ENCODE data around the gene SSBP4.

The SSBP4 gene

GRCh38 chr19:18474366-18474887 is 55.2 kb downstream of the SSBP4 start:
- 88 to 90% methylated on average over 9 to 13 of the region's 13 CpGs for WGBS, 2 experiments (ENCODE audit: insufficient coverage in 2 of 2)
- Histone ChIP-seq H3K4me3 (ENCODE audit: extremely low read depth, insufficient read depth, low read length, poor library complexity, severe bottlenecking) (no peak overlapping the region), H3K9me3 (ENCODE audit: control insufficient read depth, low read length) (no peaks in the 10 kb centered on the region), H3K4me1 (ENCODE audit: control insufficient read depth, insufficient read depth, low read length, poor library complexity, severe bottlenecking) (peaks cover 4% of the 10 kb centered on the region), H3K27ac (ENCODE audit: low read depth, low read length, severe bottlenecking) (no peak overlapping the region), H3K36me3 (ENCODE audit: control insufficient read depth, insufficient read depth, low read length) (peaks cover 9% of the 10 kb centered on the region)

- WGBS, 2 experiments (ENCODE audit: insufficient coverage in 2 of 2), result 98 to 100% methylated on average over 4 of the region's 5 CpGs
- H3K4me3 ChIP-seq (ENCODE audit: extremely low read depth, insufficient read depth, low read length, poor library complexity, severe bottlenecking), result no peak overlapping the region
Observed at GRCh38 chr19:18475004-18475453, 55.8 kb downstream of the SSBP4 start.

GRCh38 chr19:18475762-18476331 is 56.6 kb downstream of the SSBP4 start:
- H3K9me3 ChIP-seq (ENCODE audit: control insufficient read depth, low read length), result no peaks in the 10 kb centered on the region
- 90 to 93% methylated on average over 18 to 19 of the region's 19 CpGs for WGBS, 2 experiments (ENCODE audit: insufficient coverage in 2 of 2)
- peaks cover 11% of the 10 kb centered on the region for H3K4me1 ChIP-seq (ENCODE audit: control insufficient read depth, insufficient read depth, low read length, poor library complexity, severe bottlenecking)
- peaks cover 9% of the 10 kb centered on the region for H3K36me3 ChIP-seq (ENCODE audit: control insufficient read depth, insufficient read depth, low read length)
- H3K4me3 ChIP-seq (ENCODE audit: extremely low read depth, insufficient read depth, low read length, poor library complexity, severe bottlenecking), result no peak overlapping the region
- no peak overlapping the region for H3K27ac ChIP-seq (ENCODE audit: low read depth, low read length, severe bottlenecking)

More at GRCh38 chr19:18475004-18475453, 55.8 kb downstream of the SSBP4 start:
- peaks cover 8% of the 10 kb centered on the region for H3K4me1 ChIP-seq (ENCODE audit: control insufficient read depth, insufficient read depth, low read length, poor library complexity, severe bottlenecking)
- peaks cover 9% of the 10 kb centered on the region for H3K36me3 ChIP-seq (ENCODE audit: control insufficient read depth, insufficient read depth, low read length)
- no peak overlapping the region for H3K27ac ChIP-seq (ENCODE audit: low read depth, low read length, severe bottlenecking)
- H3K9me3 ChIP-seq (ENCODE audit: control insufficient read depth, low read length), result no peaks in the 10 kb centered on the region

- Histone ChIP-seq H3K9me3 (ENCODE audit: control insufficient read depth, low read length) (peaks cover under 1% of the 10 kb centered on the region), H3K27ac (ENCODE audit: low read depth, low read length, severe bottlenecking) (no peak overlapping the region), H3K4me1 (ENCODE audit: control insufficient read depth, insufficient read depth, low read length, poor library complexity, severe bottlenecking) (peaks cover 11% of the 10 kb centered on the region), H3K4me3 (ENCODE audit: extremely low read depth, insufficient read depth, low read length, poor library complexity, severe bottlenecking) (no peak overlapping the region), H3K36me3 (ENCODE audit: control insufficient read depth, insufficient read depth, low read length) (peaks cover 9% of the 10 kb centered on the region)
- WGBS, 2 experiments (ENCODE audit: insufficient coverage in 2 of 2), result 95 to 97% methylated on average over 13 of the region's 14 CpGs
Observed at GRCh38 chr19:18476507-18477041, 57.4 kb downstream of the SSBP4 start.

- no peak overlapping the region for H3K27ac ChIP-seq (ENCODE audit: low read depth, low read length, severe bottlenecking)
- 87 to 89% methylated on average over 19 to 23 of the region's 24 CpGs for WGBS, 2 experiments (ENCODE audit: insufficient coverage in 2 of 2)
- no peak overlapping the region for H3K4me3 ChIP-seq (ENCODE audit: extremely low read depth, insufficient read depth, low read length, poor library complexity, severe bottlenecking)
- peaks cover 15% of the 10 kb centered on the region for H3K4me1 ChIP-seq (ENCODE audit: control insufficient read depth, insufficient read depth, low read length, poor library complexity, severe bottlenecking)
- peaks cover 4% of the 10 kb centered on the region for H3K36me3 ChIP-seq (ENCODE audit: control insufficient read depth, insufficient read depth, low read length)
- H3K9me3 ChIP-seq (ENCODE audit: control insufficient read depth, low read length), result peaks cover 5% of the 10 kb centered on the region
Observed at GRCh38 chr19:18477042-18477779, 58.0 kb downstream of the SSBP4 start.

GRCh38 chr19:18477974-18478373 is 58.8 kb downstream of the SSBP4 start:
- WGBS, 2 experiments (ENCODE audit: insufficient coverage in 2 of 2), result 91 to 92% methylated on average over 8 of the region's 8 CpGs
- H3K4me3 ChIP-seq (ENCODE audit: extremely low read depth, insufficient read depth, low read length, poor library complexity, severe bottlenecking), result no peak overlapping the region
- H3K27ac ChIP-seq (ENCODE audit: low read depth, low read length, severe bottlenecking), result no peak overlapping the region
- peaks cover 15% of the 10 kb centered on the region for H3K4me1 ChIP-seq (ENCODE audit: control insufficient read depth, insufficient read depth, low read length, poor library complexity, severe bottlenecking)
- peaks cover 5% of the 10 kb centered on the region for H3K9me3 ChIP-seq (ENCODE audit: control insufficient read depth, low read length)
- no peaks in the 10 kb centered on the region for H3K36me3 ChIP-seq (ENCODE audit: control insufficient read depth, insufficient read depth, low read length)

GRCh38 chr19:18478545-18479311 is 59.5 kb downstream of the SSBP4 start:
- Histone ChIP-seq H3K4me3 (ENCODE audit: extremely low read depth, insufficient read depth, low read length, poor library complexity, severe bottlenecking) (no peak overlapping the region), H3K4me1 (ENCODE audit: control insufficient read depth, insufficient read depth, low read length, poor library complexity, severe bottlenecking) (peaks cover 15% of the 10 kb centered on the region), H3K9me3 (ENCODE audit: control insufficient read depth, low read length) (peaks cover 5% of the 10 kb centered on the region), H3K27ac (ENCODE audit: low read depth, low read length, severe bottlenecking) (peak overlapping the region; percentile 29), H3K36me3 (ENCODE audit: control insufficient read depth, insufficient read depth, low read length) (no peaks in the 10 kb centered on the region)
- WGBS, 2 experiments (ENCODE audit: insufficient coverage in 2 of 2), result 91 to 92% methylated on average over 11 to 12 of the region's 17 CpGs

GRCh38 chr19:18480006-18480691 is 61.0 kb downstream of the SSBP4 start:
- Histone ChIP-seq H3K4me3 (ENCODE audit: extremely low read depth, insufficient read depth, low read length, poor library complexity, severe bottlenecking) (no peak overlapping the region), H3K36me3 (ENCODE audit: control insufficient read depth, insufficient read depth, low read length) (no peaks in the 10 kb centered on the region), H3K4me1 (ENCODE audit: control insufficient read depth, insufficient read depth, low read length, poor library complexity, severe bottlenecking) (peaks cover 15% of the 10 kb centered on the region), H3K27ac (ENCODE audit: low read depth, low read length, severe bottlenecking) (peak overlapping the region; percentile 16), H3K9me3 (ENCODE audit: control insufficient read depth, low read length) (peaks cover 5% of the 10 kb centered on the region)
- 87 to 92% methylated on average over 9 to 11 of the region's 13 CpGs for WGBS, 2 experiments (ENCODE audit: insufficient coverage in 2 of 2)

- WGBS, 2 experiments (ENCODE audit: insufficient coverage in 2 of 2), result 91 to 96% methylated on average over 9 to 10 of the region's 12 CpGs
- H3K36me3 ChIP-seq (ENCODE audit: control insufficient read depth, insufficient read depth, low read length), result no peaks in the 10 kb centered on the region
- H3K9me3 ChIP-seq (ENCODE audit: control insufficient read depth, low read length), result peaks cover 5% of the 10 kb centered on the region
- H3K27ac ChIP-seq (ENCODE audit: low read depth, low read length, severe bottlenecking), result no peak overlapping the region
- H3K4me3 ChIP-seq (ENCODE audit: extremely low read depth, insufficient read depth, low read length, poor library complexity, severe bottlenecking), result no peak overlapping the region
- peaks cover 23% of the 10 kb centered on the region for H3K4me1 ChIP-seq (ENCODE audit: control insufficient read depth, insufficient read depth, low read length, poor library complexity, severe bottlenecking)
Observed at GRCh38 chr19:18481505-18482222, 62.5 kb downstream of the SSBP4 start.

Measured in mesodermal cell (in vitro differentiated cells).